HL-60 (cell line): Measurements from ENCODE around the gene UBA6.

Experiments used
- CTCF ChIP-seq: IDR thresholded peaks from one replicate; pipeline ENCODE4 v1.5.1; 2011; ENCODE audit warnings: low read length, control low read depth, inconsistent platforms; ENCODE audit not compliant: insufficient read depth
- REST ChIP-seq: IDR thresholded peaks from 2 replicates; pipeline ENCODE4 v1.6.1; 2012; ENCODE audit warnings: low read depth; ENCODE audit not compliant: insufficient replicate concordance

DNA sequence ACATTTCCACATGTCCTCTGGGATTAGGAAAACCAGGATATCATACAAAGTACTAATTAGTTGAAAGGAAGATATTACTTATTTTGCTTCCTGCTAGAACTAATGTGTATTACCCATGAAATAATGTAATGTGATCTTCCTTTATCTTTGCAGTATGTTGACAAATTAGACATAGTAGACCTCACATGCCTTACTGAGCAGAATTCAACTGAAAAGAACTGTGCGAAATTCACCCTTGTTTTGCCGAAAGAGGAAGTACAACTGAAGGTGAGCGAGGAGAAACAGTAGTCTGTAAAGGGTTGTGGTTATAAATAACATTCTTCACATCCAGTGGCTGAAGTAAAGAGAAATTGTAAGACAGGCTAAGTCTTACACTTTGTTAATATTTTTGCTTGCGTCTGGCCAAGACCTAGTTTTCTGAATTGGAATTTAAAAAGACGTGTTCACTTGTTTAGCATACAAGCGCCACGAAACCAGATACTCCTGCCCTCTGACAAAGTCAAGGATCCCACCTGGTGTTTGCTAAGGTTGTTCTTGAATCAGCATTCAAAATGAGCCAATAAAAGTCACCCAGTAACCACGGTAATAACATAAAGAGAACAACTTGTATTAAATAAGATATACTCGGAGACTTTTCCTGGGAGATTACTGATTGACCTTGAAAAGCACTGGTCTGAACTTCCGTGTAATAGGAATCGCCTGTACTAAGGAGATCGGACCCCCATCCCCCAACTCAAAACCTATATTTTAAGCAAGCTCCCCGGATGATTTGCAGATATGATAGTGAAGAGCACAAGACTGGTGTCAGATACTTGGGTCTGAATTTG, 125.5 kb downstream of the UBA6 start:
- no peak for TF ChIP-seq CTCF
- no peak for TF ChIP-seq REST
